RPMI8226 (cell line): Measurements from ENCODE around the gene PARD6G.
A peak's percentile ranks its signal among the peaks of the same experiment; 100 is the strongest.

Source experiments
- DNase-seq: peaks from one replicate; pipeline ENCODE4 v3.0.0-alpha.2; 2015

Gene PARD6G

DNA sequence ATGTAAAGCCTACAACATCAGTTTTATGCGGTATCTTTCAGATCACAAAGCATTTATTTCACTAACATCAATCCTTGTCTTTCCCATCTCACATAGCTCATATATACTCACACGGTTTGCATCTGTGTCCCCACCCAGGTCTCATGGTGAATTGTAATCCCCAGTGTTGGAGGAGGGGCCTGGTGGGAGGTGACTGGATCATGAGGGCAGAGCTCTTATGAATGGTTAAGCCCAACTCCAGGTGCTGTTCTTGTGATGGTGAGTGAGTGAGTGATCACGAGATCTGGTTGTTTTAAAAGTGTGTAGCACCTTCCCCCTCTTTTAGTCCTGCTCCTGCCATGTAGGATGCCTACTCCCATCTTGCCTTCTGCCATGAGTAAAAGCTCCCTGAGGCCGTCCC lies 42.0 kb downstream of the PARD6G start:
- no peak for DNase-seq

DNA sequence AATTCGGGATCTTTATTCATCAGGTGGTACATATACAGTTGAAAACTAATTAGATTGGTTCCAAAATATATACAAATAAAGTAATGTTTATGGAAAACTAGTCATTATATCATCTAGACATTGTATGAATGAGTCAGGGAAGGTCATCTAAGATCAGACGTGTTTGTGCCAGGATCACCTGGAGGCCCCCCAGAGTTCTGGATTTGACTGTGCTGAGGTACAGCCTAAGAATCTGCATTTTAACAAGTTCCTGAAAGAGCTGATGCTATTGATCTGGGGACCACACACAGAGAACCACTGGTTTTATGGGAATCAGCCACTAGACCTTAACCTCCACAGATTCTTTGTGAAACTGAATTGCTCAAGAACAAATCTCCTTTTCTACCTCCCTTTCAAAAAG lies 43.2 kb downstream of the PARD6G start:
- no peak for DNase-seq

DNA sequence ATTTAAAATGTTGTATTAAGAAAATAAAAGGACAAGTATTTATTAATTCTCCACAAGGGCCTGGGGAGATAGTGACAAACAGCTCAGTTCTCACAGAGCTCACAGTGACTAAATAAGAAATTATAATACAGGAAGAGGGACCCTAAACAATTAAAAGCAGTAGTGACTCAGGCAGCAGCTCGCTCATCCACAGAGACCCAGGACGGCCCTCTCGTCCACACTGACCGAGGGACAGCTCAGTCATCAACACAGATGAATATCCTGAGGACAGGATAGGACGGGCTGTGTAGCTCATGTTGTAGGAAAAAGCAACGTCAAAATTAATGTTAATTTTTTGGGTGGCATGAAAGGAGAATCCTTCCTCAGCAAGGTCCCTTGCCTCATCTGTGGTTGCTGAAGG lies 44.1 kb downstream of the PARD6G start:
- DNase-seq: no peak

DNA sequence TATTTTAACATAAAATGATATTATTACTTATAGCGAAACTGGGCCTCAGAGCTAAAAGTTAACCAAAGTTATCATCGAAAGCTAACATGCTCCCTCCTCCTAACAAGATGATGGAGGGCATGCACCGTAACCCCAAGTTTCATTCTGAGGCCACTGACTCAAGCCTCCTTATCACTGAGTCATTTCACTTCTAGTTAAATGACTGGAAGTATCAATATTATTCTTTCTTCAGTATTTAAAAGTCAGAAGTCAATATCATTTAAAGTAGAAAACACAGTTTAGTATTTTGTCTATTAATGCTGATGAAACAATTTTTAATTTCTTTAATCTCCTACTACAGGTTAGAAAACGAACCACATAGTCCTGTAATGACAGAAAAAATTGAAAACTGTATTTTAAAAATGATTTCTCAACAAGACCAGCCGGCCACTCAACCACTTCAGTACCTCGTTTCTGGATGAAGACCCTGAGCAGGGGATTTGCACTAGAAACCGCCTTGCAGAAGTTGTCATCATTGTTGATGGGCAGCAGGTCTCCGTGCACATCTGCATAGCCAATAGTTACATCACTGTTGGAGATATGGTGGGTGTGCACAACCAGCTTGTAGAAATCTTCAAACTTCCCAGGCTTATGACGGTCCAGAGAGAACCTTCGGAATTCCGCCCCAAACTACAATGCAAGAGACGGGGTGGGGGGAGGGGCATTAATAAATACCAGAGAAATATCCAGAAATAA lies 44.9 kb downstream of the PARD6G start:
- DNase-seq: no peak

- DNase-seq: no peak
Measured at GRCh38 chr18:80201739-80202138, 45.6 kb downstream of the PARD6G start.

DNA sequence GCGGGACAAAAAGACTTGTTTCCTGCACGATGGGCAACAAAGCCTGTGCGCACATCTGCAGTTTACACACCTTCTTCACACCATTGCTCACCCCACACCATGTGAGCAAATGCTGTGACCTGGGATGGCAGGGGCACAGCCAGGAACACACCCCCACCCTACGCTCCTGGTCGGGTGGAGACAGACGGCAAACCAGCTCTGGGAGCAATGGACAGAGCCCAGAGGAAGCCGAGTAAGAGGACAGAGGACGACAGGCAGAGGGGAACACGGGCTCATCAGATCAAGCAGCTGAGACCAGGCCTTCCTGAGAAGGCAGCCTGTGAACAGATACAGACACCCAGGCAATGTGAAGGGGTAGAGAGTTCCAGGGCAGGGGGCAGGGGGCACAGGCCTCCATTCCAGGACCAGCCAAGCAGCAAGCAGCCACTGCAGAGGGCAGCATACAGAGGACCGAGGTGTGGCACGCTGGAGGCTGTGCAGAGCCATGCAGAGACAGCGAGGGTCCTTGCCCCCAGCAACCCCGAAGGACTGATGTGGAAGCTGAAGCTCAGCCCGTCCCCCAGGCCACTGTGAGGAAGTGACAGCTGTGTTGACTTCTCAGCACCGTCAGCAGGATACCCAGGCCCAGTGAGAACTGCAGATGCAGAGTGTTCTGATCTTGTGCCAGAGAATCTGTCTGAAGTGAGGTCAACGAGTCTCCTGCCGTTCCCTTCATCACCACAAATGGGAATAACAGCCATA lies 46.2 kb downstream of the PARD6G start:
- no peak for DNase-seq

DNA sequence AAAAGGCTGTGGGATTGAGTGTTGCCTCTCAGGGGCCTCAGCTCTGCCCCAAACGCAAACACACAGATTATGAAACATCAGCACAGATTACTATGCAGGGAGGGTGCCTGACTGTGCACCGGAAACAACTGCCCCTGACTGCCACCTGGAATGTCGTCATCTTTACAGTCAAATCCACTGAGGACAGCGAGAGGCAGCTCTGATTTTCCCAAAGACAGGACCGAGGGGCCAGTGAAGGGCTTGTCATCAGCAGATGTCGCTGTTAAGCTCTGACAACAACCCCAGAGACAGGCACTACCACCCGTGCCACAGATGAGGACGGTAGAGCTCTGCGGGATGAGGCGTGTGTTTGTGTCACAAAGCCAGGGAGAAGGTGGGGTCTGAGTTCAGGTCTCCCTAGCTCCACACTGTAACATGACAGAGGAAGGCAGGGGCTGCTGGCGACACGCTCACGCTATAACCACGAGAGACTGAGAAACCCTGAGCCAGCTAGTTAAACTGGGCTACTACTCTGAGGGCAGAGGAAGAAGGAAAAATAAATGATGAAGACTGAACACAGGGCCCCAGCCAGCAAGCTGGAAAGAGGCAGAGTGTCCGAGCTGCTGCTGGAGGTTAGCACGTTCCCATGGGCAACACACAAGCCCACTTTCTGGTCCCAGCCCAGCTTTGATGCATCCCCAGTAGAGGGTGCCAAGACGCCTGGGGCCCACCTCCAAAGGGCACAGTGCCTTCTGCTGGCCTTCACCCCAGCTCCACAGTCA lies 47.0 kb downstream of the PARD6G start:
- peak; percentile 70 for DNase-seq

- no peak for DNase-seq
Measured at GRCh38 chr18:80198994-80199748, 48.1 kb downstream of the PARD6G start.

DNA sequence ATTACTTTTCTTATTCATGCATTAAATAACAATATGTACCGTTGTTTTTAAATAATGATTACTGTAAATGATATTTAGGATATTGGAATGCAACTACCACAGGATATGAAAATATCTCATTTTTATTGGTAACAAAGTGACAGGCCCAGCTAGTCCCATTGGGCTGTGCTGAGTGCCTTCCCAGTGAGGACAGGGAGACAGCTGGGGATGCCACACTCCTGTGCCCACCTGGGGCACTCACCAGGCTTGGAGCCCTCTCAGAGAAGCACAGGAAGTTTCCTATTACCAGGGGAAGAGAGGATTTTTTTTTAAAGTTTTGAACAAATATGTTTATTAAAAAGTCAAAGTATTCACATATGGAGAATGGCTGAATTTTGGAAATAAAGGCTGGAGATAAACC lies 48.9 kb downstream of the PARD6G start:
- no peak for DNase-seq

DNA sequence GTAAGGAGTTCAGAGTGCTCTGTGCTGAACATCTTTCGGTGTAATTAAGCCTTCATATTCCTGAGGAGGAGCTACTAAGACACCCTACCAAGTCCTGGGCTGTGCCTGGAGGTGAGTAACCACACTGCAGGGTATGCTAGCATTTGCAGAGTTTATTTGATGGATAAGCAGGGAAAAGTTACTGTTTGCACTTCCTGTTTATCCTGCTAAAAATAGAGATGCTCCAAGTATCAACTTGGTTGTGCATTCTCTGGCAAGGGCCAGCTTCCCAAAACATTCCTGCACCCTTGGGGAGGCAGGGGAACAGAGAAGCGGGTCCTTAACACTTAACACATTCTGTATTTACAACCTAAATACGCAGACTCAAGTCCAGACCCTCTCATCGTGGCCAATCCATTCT lies 49.8 kb downstream of the PARD6G start:
- DNase-seq: no peak

- no peak for DNase-seq
Measured at GRCh38 chr18:80196528-80197320, 50.6 kb downstream of the PARD6G start.

GRCh38 chr18:80194874-80195570 lies 52.3 kb downstream of the PARD6G start:
- DNase-seq: no peak

- DNase-seq: no peak
Measured at GRCh38 chr18:80193701-80194100, 53.6 kb downstream of the PARD6G start.

GRCh38 chr18:80192653-80193385 lies 54.5 kb downstream of the PARD6G start:
- no peak for DNase-seq

GRCh38 chr18:80191907-80192652 lies 55.2 kb downstream of the PARD6G start:
- DNase-seq: no peak

- no peak for DNase-seq
Measured at GRCh38 chr18:80191264-80191663, 56.0 kb downstream of the PARD6G start.

DNA sequence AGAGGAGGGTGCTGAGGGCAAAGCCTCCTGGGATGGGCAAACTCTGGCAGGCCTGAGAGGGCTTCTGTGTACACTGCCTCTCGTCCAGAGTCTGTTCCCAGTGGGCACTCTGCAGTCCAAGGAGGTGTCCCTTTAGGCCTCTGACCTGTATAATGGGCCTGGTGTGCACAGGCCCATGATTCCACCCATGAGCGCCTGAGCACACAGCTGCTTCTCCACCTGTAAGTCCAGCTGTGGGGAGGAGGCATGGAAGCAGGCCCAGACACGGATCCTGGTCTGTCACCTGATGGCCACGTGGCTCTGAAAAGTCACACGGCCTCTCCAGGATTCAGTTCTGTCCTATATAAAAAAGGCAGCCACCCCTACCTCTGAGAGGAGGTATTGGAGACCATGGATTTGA lies 57.0 kb downstream of the PARD6G start:
- DNase-seq: no peak

- no peak for DNase-seq
Measured at GRCh38 chr18:80189531-80189865, 57.8 kb downstream of the PARD6G start.

- DNase-seq: no peak
Measured at GRCh38 chr18:80188643-80189530, 58.4 kb downstream of the PARD6G start.
